NOMO-1 treated with dmso at 0.1 percent for 144 hours (cell line): ENCODE results near the gene SSC4D.
"Not testable (repeated sequence)": the region's sequence is repeated elsewhere in the genome, so short reads cannot be mapped to it uniquely, and the experiment has no call there.

Experiments
- DNase-seq: peaks from one replicate; lab custom pipeline; 2025; ENCODE audit not compliant: unreplicated experiment; lab: John Stamatoyannopoulos, UW

Gene SSC4D

DNA sequence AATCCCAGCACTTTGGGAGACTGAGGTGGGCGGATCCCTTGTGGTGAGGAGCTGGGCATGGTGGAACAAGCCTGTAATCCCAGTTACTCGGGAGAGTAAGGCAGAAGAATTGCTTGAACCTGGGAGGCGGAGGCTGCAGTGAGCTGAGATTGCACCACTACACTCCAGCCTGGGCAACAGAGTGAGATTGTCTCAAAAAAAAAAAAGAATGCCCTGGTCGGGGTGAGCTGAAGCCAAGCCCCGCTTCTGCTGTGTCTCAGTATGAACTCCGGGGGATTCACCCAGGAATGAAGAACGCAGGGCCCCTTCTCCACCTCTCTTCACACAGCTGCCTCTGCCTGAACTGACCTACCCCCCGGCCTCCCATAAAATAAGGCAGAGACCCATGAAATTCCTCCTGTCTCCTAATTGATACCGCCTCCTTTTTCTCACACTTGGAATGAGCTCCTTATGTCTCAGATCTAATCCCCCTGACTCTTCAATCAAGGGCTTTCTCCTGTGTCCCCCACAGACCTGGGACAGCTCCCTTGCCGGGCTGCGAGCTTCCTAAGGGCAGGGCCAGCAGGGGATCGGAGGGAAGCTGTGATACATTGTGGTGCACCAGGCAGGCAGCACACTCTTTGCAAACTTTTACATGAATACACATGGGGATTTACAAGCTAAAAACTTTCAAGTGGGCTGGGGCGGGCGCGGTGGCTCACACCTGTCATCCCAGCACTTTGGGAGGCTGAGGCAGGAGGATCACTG lies 14.3 kb upstream of the SSC4D start:
- DNase-seq = no peak

DNA sequence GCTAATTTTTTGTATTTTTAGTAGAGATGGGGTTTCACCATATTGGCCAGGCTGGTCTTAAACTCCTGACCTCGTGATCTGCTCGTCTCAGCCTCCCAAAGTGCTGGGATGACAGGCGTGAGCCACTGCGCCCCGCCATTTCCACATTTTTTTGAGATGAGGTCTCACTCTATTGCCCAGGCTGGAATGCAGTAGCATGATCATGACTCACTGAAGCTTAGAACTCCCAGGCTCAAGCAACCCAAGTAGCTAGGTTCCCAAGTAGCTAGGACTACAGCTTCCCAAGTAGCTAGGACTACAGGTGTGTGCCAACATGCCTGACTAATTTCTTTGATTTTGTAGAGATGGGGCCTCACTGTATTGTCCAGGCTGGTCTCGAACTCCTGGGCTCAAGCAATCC lies 11.6 kb upstream of the SSC4D start:
- DNase-seq = not testable (repeated sequence)

- not testable (repeated sequence) for DNase-seq
These were observed 8.3 kb upstream of the SSC4D start for GRCh38 chr7:76417654-76418310.

DNA sequence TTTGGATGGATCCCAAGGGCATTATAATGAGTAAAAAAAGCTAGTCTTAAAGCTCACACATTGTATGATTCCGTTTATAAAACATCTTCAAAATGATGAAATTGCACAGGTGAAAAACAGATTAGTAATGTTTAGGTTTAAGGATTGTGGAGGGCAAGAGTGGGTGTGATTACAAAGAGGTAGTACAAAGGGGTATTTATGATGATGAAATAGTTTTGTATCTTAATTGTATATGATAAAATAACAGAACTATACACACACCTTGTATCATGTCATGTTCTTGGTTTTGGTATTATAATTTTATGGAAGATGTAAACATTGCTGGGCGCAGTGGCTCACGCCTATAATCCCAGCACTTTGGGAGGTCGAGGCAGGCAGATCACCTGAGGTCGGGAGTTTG lies 2.8 kb upstream of the SSC4D start:
- DNase-seq = no peak

DNA sequence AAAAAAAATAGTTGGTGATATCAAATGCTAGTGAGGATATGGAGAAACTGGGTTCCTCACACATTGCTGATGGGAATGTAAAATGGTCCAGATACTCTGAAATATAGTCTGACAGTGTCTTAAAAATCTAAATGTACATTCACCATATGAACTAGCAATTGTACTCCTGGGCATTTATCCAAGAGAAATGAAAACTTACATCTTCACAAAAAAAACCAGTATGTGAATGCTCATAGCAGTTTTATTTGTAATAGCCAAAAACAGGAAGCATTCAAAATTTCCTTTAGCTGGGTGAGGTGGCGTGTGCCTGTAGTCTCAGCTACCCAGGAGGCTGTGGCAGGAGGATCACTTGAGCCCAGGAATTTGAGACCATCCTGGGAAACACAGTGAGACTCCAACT lies 2.1 kb upstream of the SSC4D start:
- peak; percentile 31 for DNase-seq

DNA sequence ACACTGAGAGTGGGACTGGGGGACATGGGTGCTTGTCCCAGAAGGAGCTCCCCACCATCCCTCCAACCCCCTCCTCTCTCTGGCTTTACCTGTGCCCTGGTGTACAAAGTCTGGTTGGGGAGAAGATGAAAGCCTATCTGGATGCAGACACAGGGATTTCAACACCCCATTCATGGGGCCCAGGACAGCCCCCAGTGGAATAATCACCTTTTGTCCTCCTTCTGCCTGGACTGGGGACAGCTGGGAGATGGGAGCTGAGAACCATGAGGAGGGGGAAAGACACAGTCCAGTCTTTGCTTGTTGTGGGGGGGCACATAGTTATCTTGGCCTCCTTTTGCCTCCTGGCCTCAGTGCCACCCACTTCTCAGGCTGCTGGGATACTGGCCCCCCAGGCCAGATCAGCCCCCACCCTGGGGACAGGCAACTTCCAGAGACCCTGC lies 1.4 kb downstream of the SSC4D start:
- DNase-seq = no peak

- DNase-seq = no peak
These were observed 1.8 kb downstream of the SSC4D start for GRCh38 chr7:76407718-76408117.

GRCh38 chr7:76405738-76406137 lies 3.8 kb downstream of the SSC4D start:
- no peak for DNase-seq

DNA sequence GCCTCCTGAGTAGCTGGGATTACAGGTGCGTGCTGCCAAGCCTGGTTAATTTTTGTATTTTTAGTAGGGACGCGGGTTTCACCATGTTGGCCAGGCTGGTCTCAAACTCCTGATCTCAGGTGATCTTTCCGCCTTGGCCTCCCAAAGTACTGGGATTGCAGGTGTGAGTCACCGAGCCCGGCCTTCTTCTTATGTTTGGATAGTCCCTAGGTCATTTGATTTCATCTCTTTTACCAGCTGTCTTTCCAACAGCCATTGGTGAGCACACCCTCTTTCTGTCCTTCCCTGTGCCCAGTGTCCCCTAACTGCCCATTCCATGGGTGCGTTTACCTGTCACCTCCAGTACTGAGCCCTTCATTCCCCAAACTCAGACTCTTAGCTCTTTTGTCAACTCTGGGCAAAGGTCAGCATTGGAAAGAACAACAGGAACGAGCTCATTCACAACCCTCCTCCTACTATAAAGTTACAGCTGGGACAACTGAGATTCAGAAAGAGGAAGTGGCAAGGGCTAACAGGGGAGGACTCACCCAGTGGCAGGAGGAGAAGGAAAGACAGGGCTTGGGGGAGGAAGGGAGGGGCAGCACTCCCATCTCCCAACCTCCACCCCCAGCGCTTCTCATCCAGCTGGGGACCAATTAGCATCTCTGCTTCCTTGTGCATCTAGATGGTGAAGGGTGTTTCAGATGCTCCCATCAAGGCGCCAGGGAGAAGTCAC lies 5.6 kb downstream of the SSC4D start:
- peak; percentile 97 for DNase-seq

- peak; percentile 82 for DNase-seq
These were observed 6.4 kb downstream of the SSC4D start for GRCh38 chr7:76403097-76403496.

- DNase-seq = no peak
These were observed 9.2 kb downstream of the SSC4D start for GRCh38 chr7:76400248-76400647.

DNA sequence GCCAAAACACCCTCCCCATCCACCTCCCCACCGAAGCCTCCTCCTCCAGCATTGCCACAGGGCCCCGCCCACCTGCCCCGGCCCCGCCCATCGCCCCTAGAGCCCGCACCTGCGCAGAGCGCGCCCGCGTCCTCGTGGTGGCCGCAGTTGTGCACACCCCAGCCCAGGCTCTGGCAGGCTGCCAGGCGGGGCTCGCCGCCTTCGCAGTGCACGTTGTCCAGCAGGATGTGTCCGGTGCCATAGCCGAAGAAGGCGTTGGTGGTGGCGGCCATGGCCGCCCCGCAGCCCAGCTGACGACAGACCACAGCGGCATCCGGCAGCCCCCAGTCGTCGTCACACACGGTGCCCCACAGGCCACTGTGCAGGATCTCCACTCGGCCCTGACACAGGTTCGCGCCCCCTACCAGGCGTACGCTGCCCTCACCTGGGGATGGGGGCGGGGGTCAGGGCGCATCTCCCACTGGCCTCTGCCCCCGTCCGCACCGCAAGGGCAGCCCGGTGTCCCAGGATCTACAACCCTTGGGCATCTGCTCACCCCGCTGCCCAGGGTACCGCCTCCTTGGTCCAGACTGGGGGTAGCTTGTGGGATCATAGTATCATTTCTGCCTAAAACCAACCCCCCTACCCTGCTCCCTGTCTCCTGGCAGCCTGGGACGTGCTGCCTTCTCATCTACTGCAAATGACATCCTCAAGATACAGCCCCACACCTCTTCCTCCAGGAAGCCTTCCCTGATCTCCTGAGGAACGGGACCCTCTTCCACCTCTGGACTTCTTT lies 11.9 kb downstream of the SSC4D start:
- peak; percentile 86 for DNase-seq

GRCh38 chr7:76396864-76397263 lies 12.6 kb downstream of the SSC4D start:
- no peak for DNase-seq

DNA sequence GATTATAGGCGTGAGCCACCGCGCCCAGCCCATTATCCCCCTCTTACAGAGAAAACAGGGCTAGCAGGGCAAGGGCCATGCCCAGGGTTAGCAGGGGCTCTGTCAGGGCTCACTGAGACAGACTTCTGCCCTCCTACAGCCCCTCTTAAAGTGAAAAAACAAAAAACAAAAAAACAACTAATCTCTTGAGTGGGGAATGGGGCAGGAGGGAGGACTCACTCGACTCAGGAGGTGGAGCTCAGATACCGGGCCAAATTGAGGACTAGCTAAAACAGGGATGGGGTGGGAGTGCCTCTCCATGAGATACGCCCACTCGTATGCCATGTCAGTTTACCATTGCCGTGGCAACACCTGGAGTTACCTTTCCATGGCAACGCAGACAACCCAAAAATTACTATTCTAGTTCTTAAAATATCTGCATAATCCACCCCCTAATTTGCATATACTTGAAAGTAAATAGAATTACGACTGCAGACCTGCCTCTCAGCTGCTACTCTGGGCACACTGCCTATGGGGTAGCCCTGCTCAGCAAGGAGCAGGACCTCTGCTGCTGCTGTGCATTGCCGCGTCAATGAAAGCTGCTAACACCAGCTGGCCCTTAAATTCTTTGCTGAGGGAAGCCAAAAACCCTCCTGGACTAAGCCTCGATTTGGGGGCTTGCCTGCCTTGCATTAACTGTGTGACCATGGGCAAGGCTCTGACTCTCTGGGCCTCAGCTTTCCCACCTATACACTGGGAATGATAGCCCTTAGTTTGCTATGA lies 13.4 kb downstream of the SSC4D start:
- no peak for DNase-seq

DNA sequence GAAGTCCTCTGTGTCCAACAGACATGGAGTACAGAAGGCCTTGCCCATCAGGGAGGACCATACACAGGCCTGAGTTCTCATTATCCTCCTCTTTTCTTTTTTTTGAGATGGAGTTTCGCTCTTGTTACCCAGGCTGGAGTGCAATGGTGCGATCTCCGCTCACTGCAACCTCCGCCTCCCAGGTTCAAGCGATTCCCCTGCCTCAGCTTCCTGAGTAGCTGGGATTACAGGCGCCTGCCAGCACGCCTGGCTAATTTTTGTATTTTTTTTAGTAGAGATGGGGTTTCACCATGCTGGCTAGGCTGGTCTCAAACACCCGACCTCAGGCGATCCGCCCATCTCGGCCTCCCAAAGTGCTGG lies 13.9 kb downstream of the SSC4D start:
- DNase-seq = not testable (repeated sequence)

- DNase-seq = peak; percentile 34
These were observed 14.5 kb downstream of the SSC4D start for GRCh38 chr7:76394957-76395356.

DNA sequence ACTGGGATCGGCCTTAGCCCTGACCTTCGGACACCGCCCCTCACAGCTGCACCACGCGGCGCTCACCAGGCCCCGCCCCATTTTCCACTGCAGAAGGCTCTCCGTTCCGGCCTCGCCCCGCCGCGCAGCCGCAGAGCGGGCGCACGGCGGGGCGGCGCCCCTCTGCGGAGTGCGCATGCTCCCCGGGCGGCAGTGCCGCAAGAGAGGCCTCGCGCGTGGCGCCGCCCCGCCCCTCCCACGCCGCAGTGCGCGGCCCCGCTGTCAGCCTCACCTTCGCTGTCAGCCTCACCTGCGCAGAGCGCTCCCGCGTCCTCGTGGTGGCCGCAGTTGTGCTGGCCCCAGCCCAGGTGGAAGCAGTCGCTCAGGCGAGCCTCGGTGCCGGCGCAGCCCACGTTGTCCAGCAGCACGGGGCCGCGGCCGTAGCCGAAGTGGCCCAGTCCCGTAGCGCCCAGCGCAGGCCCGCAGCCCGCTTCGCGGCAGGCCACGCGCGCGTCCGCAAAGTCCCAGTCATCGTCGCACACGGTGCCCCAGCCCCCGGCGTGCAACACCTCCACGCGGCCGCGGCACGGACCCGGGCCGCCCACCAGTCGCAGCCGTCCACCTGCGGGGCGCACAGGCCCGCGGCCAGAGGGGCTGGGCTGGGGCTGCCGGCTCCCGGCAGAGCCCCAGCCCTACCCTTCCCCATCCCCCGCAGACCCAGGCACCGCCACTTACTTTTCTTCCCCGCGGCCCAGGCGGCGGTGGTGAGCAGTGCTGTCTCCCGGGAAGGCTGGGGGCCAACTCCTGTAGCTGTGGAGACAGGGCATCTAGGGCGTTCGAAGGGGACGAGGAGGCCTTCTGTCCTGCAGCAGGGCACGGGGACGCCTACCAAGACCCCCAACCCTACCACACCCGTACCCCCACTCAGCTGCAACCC lies 16.1 kb downstream of the SSC4D start:
- peak; percentile 99 for DNase-seq

DNA sequence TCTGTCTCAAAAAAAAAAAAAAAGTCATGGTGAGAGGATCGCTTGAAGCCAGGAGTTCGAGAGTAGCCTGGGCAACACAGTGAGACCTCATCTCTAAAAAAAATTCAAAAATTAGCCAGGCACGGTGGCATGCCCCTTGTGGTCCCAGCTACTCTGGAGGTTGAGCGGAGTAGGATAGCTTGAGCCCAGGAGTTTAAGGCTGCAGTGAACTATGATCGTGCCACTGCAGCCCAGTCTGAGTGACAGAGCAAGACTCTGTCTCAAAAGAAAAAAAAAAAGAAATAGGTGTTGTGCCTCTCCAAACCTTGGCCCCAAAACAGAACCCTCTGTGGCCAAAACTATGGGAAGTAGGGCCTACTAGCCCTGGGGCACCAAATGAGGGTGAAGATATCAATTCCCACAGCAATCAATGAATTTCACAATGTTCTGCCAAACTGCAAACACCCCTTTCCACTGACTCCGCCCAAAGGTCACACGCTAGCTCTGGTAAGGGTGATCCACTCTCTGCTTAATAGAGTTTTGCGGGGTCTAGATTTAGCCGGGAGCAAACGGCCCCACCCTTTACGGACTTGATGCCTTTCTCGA lies 16.9 kb downstream of the SSC4D start:
- DNase-seq = no peak

DNA sequence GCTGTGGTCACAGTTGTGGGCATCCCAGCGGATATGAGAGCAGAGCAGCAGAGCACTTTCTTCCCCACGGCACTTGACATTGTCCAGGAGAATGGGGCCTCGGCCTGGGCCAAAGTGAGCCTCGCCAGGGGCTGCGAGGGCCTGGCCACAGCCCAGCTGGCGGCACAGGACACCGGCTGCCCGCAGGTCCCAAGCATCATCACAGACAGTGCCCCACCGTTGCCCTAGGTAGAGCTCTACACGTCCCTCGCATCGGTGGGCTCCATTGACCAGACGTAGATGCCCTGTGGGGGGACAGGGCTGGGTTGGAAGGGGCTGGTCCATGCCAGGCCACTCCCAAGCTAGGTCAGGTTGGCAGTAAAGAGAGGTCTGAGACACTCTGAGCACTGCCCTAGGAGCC lies 19.4 kb downstream of the SSC4D start:
- DNase-seq = no peak
